Stimulated activated CD4-positive, alpha-beta T cell treated with anti-CD3 and anti-CD28 coated beads, Interleukin-4, amount 100 ng/mL, for 4 hours (primary cell): Measurements from ENCODE around the gene HMGB1.

Experiments
- DNase-seq, 2 experiments: peaks; one replicate each; pipeline ENCODE4 v3.0.0-alpha.2; 2020

HMGB1 gene

DNA sequence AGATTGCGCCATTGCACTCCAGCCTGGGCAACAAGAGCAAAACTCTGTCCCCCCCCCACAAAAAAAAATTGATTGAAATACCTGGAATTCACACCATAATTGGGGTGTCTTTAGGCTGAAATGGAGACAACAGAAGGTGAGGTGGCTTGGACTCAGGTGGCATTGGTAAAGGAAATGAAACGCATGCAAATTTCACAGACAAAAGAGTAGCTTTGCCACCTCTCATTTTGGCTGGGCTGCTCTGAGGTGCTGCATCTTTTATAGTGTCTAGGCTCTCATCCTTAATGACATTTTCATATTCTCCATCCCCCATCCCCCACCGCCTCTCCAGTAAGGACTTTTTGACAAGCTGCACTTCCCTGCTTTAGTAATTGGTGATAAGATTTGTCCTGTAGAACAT is 36.5 kb downstream of the HMGB1 start:
- no peak for DNase-seq

GRCh38 chr13:30423891-30424290 is 41.8 kb downstream of the HMGB1 start:
- no peak for DNase-seq

- peak; percentile 44 to 70 for DNase-seq
Measured at GRCh38 chr13:30422054-30422839, 43.5 kb downstream of the HMGB1 start, which contains the start of gene UBE2L5. TSS of gene UBE2L5 (plus strand) at chr13:30422493. CDS start at chr13:30427991, 5,498 bp downstream.

DNA sequence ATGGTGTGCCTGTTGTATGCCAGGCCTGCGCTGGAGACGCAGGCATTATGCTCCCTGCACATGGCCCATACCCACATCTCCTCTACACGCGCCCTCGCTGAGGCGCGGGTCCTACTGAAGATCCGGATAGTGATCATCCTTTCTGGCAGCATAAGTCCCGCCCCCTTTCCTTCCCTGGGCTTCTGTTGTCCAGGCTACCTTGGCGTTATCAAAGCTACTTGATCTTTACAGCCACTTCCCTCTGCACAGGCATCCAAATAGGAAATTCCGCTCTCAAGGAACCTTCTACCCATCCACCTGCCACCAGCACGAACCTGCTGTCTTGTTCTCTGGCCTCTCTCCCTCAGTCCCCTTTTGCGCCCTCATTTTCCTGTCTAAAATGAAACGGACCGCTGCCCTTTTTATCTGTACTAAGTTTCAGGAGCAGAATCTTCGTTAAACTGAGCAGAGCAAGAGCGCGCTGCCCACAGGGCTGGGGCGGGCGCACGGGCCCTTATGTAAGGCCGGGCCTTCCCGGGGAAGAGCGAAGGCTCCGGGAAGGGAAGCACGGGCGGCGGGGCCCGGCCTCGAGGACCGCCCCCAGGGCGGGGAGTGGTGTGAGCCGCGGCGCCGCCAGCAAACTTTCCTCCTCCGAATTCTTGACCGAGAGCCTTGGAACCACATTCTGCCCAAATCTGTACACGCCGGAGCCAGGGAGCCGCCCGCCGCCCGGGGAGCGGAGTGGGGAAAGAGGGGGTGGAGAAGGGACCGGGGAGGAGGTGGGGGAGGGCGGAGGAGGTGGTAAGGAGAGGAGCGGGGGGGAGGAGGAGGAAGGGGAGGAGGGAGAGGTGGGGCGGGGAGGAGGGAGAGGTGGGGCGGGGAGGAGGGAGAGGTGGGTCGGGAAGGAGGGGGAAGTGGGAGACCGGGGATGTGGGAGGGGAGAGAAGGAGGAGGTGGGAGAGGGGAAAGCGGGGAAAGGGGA is 44.4 kb downstream of the HMGB1 start:
- peak; percentile 37 to 47 for DNase-seq

GRCh38 chr13:30418717-30419459 is 46.8 kb downstream of the HMGB1 start:
- DNase-seq: no peak

- no peak for DNase-seq
Measured at GRCh38 chr13:30418075-30418716, 47.5 kb downstream of the HMGB1 start.

DNA sequence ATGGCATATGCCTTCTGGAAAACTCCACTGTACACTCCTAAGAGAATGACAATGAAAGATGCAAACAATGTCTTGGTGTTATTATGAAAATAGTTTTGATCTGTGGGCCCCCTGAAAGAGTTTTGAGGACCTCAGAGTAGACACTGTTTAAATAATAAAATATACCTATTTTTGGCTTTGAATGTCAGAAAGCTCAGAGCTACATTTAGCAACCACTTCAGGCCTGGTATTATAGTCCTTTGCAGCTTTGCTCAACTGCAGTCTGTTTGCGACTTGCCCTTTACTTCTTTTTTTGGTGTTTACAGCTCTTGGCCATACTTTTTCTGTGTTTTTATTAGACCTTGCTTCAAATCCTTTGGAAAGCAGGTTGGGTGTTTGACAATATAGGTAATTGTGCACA is 49.3 kb downstream of the HMGB1 start:
- no peak for DNase-seq

- no peak for DNase-seq
Measured at GRCh38 chr13:30415430-30416030, 50.2 kb downstream of the HMGB1 start.

- DNase-seq: no peak
Measured at GRCh38 chr13:30413842-30414241, 51.9 kb downstream of the HMGB1 start.

GRCh38 chr13:30412346-30412745 is 53.4 kb downstream of the HMGB1 start:
- DNase-seq: no peak

DNA sequence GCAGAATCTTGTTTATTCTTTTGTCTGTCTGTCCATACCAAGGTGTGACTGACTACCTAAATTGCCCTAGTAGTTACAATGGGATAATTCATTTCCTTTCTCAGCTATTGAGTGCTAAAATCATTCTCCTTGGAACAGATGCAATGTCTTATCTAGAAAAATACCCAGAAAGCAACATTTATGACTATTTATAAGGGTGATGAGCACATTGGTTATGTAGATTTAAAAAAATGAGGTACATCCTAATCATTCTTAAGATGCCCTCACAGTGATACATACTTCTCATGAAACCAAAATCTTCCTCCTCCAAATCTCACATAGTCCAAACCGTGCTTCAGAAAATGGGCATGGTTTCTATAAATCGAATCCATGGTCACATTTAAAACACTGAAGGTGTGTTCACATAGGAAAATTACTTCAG is 55.0 kb downstream of the HMGB1 start:
- DNase-seq: no peak

GRCh38 chr13:30409886-30410704 is 55.6 kb downstream of the HMGB1 start:
- DNase-seq: no peak

- peak; percentile 91 for DNase-seq
Measured at GRCh38 chr13:30408319-30409101, 57.2 kb downstream of the HMGB1 start.

DNA sequence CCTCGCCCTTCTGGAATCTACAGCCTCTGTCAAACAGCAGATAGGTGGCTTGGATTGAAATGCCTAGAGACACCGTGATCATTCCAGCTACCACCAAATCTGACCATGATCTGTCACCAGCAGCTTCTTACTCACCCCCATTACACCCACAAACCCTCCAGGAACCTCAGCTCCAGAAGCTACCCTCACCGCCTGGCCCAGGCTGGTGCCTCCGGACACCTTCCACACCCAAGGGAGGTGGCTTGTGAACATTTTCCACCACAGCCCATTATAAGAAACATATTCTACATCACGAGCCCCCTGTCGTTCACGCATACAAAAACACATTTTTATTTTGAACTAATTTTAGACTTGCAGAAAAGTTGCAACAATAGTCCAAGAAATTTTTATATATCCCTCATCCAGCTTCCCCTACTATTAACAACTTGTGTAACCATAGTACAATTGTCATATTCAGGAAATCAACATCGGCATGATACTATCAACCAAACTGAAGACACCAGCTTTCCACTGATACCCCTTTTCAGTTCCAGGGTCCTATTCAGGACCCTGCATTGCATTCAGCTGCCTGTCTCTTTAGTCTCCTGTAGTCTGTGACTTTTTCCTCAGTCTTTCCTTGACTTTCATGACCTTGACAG is 58.8 kb downstream of the HMGB1 start:
- no peak for DNase-seq
